HL-60 (cell line): ENCODE data around the gene TAGLN.

Experiments
- GABPA ChIP-seq: IDR thresholded peaks from 2 replicates; pipeline ENCODE4 v1.6.1; 2012; ENCODE audit warnings: low read depth
- POLR2AphosphoS5 ChIP-seq: IDR thresholded peaks from 2 replicates; pipeline ENCODE4 v1.6.1; 2012; ENCODE audit warnings: low read depth
- SPI1 ChIP-seq: IDR thresholded peaks from 2 replicates; pipeline ENCODE4 v1.6.1; 2012; ENCODE audit warnings: low read depth, mild to moderate bottlenecking, borderline replicate concordance
- TF ChIP-seq, protein P1 (sequence below): IDR thresholded peaks from one replicate; pipeline ENCODE4 v1.5.1; 2011; ENCODE audit warnings: low read length, control low read depth, inconsistent platforms; ENCODE audit not compliant: insufficient read depth
- TF ChIP-seq, protein P2 (sequence below): IDR thresholded peaks from 2 replicates; pipeline ENCODE4 v1.6.1; 2012; ENCODE audit warnings: low read depth; ENCODE audit not compliant: insufficient replicate concordance

DNA sequence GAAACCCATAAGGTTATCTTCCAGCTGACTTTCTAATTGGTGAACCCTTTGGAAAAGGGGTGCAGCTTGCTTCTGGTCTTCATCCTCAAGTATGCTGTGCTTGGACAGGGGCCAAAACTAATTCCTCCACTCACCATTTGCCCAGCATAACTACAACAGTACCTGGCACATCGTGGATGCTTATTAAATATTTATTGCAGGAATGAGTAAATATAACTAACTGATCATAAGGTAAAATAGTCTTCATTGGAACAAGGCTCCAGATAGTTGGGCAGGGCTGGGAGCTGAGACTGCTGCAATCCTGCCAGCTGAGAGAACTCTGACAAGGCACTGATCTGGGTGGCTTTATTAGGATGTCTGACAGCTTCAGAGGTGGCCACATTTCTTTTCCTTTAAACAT is 23.0 kb upstream of the TAGLN start:
- TF ChIP-seq, protein P1, sequence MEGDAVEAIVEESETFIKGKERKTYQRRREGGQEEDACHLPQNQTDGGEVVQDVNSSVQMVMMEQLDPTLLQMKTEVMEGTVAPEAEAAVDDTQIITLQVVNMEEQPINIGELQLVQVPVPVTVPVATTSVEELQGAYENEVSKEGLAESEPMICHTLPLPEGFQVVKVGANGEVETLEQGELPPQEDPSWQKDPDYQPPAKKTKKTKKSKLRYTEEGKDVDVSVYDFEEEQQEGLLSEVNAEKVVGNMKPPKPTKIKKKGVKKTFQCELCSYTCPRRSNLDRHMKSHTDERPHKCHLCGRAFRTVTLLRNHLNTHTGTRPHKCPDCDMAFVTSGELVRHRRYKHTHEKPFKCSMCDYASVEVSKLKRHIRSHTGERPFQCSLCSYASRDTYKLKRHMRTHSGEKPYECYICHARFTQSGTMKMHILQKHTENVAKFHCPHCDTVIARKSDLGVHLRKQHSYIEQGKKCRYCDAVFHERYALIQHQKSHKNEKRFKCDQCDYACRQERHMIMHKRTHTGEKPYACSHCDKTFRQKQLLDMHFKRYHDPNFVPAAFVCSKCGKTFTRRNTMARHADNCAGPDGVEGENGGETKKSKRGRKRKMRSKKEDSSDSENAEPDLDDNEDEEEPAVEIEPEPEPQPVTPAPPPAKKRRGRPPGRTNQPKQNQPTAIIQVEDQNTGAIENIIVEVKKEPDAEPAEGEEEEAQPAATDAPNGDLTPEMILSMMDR, result no peak
- TF ChIP-seq POLR2AphosphoS5 (no peak), GABPA (no peak), SPI1 (no peak)
- TF ChIP-seq, protein P2, sequence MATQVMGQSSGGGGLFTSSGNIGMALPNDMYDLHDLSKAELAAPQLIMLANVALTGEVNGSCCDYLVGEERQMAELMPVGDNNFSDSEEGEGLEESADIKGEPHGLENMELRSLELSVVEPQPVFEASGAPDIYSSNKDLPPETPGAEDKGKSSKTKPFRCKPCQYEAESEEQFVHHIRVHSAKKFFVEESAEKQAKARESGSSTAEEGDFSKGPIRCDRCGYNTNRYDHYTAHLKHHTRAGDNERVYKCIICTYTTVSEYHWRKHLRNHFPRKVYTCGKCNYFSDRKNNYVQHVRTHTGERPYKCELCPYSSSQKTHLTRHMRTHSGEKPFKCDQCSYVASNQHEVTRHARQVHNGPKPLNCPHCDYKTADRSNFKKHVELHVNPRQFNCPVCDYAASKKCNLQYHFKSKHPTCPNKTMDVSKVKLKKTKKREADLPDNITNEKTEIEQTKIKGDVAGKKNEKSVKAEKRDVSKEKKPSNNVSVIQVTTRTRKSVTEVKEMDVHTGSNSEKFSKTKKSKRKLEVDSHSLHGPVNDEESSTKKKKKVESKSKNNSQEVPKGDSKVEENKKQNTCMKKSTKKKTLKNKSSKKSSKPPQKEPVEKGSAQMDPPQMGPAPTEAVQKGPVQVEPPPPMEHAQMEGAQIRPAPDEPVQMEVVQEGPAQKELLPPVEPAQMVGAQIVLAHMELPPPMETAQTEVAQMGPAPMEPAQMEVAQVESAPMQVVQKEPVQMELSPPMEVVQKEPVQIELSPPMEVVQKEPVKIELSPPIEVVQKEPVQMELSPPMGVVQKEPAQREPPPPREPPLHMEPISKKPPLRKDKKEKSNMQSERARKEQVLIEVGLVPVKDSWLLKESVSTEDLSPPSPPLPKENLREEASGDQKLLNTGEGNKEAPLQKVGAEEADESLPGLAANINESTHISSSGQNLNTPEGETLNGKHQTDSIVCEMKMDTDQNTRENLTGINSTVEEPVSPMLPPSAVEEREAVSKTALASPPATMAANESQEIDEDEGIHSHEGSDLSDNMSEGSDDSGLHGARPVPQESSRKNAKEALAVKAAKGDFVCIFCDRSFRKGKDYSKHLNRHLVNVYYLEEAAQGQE, result no peak
